ENCODE results near the gene ZNF784.

DNA sequence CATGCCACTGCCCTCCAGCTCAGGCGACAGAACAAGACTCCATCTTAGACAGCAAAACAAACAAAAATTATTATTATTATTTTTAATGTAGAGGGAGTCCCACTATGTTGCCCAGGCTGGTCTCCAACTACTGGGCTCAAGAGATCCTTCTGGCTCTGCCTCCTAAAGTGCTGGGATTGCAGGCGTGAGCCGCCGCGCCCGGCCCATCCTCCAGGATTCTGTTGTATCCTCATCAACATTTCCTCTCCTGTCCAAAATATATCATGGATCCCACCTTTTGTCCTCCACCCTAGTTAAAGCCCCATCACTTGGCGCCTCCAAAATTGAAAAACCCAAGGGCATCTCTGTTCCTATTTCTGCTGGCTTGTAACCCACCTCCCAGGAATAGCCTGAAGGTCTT is 1.2 kb downstream of the ZNF784 start:
- no peak for TF ChIP-seq EZH2 (IDR thresholded peaks at IDR 0.05; ENCODE audit: borderline replicate concordance, low read depth, low read length, severe bottlenecking)
- TF ChIP-seq, protein P1, sequence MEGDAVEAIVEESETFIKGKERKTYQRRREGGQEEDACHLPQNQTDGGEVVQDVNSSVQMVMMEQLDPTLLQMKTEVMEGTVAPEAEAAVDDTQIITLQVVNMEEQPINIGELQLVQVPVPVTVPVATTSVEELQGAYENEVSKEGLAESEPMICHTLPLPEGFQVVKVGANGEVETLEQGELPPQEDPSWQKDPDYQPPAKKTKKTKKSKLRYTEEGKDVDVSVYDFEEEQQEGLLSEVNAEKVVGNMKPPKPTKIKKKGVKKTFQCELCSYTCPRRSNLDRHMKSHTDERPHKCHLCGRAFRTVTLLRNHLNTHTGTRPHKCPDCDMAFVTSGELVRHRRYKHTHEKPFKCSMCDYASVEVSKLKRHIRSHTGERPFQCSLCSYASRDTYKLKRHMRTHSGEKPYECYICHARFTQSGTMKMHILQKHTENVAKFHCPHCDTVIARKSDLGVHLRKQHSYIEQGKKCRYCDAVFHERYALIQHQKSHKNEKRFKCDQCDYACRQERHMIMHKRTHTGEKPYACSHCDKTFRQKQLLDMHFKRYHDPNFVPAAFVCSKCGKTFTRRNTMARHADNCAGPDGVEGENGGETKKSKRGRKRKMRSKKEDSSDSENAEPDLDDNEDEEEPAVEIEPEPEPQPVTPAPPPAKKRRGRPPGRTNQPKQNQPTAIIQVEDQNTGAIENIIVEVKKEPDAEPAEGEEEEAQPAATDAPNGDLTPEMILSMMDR (IDR thresholded peaks at IDR 0.05; ENCODE audit: borderline replicate concordance, extremely low read depth, low read length, poor library complexity, severe bottlenecking) = no peak
